ENCODE measurements around the gene ALAD.

GRCh38 chr9:113373676-113374392, 27.2 kb downstream of the ALAD start:
- TF ChIP-seq, protein P1, sequence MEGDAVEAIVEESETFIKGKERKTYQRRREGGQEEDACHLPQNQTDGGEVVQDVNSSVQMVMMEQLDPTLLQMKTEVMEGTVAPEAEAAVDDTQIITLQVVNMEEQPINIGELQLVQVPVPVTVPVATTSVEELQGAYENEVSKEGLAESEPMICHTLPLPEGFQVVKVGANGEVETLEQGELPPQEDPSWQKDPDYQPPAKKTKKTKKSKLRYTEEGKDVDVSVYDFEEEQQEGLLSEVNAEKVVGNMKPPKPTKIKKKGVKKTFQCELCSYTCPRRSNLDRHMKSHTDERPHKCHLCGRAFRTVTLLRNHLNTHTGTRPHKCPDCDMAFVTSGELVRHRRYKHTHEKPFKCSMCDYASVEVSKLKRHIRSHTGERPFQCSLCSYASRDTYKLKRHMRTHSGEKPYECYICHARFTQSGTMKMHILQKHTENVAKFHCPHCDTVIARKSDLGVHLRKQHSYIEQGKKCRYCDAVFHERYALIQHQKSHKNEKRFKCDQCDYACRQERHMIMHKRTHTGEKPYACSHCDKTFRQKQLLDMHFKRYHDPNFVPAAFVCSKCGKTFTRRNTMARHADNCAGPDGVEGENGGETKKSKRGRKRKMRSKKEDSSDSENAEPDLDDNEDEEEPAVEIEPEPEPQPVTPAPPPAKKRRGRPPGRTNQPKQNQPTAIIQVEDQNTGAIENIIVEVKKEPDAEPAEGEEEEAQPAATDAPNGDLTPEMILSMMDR (IDR thresholded peaks at IDR 0.05) = no peak
- no peak for TF ChIP-seq POLR2A (IDR thresholded peaks at IDR 0.05)
